ENCODE data around the gene HTRA3.

The HTRA3 gene

GRCh38 chr4:8280158-8280875 is 10.8 kb downstream of the HTRA3 start:
- no peak for DNase-seq (ENCODE audit: low read depth in 3 of 3)

DNA sequence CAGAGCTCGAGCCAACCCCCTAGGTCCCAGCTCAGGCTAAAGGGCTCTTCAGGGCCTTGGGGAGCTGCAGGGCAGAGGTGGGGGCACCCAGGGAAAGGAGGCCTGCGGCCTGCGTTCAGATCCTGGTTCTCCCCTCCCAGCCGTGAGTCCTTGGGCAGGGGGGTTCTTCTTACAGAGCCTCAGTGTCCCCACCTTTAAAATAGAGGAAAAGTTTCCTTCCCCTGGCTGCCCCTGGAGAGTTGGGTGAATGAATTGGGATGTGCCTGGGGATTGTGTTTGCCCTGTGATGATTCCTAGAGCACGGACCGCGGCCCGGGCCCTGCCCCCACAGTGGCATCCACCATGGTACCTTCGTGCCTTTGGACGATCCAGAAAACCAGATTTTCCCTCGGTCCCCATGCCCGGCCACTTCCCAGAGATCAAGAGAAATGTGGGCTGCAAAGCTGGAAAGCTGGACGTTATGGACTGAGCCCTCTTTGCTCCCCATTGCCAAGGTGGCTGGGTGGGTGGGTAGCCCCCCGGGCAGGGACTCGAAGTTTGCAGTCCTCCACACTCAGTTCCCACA is 11.4 kb downstream of the HTRA3 start:
- no peak for DNase-seq (ENCODE audit: low read depth in 3 of 3)

GRCh38 chr4:8281519-8282133 is 12.1 kb downstream of the HTRA3 start:
- no peak for DNase-seq (ENCODE audit: low read depth in 3 of 3)

DNA sequence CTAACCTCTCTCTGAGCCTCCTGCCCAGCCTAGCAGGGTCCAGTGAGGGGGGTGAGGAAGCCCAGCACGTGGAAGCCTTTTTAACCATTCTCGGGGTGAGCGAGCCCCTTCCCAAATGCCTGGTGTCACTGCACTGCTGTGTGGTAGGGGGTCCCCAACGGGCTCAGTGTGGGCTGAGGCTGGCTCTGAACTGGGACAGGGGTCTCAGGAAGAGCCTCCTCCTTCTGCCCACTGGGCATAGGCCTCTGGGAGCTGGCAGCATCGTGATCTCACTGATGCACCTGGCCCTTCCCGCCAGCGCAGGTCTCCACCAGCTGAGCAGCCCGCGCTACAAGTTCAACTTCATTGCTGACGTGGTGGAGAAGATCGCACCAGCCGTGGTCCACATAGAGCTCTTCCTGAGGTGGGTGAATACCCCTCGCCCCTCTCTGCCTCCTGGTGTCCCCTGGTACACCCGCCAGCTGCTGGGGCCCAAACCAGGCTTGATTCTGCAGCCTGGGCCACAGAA is 12.6 kb downstream of the HTRA3 start:
- DNase-seq (ENCODE audit: low read depth in 3 of 3), result no peak

GRCh38 chr4:8282742-8283141 is 13.2 kb downstream of the HTRA3 start:
- no peak for DNase-seq (ENCODE audit: low read depth in 3 of 3)

GRCh38 chr4:8283161-8283560 is 13.6 kb downstream of the HTRA3 start:
- no peak for DNase-seq (ENCODE audit: low read depth in 3 of 3)

DNA sequence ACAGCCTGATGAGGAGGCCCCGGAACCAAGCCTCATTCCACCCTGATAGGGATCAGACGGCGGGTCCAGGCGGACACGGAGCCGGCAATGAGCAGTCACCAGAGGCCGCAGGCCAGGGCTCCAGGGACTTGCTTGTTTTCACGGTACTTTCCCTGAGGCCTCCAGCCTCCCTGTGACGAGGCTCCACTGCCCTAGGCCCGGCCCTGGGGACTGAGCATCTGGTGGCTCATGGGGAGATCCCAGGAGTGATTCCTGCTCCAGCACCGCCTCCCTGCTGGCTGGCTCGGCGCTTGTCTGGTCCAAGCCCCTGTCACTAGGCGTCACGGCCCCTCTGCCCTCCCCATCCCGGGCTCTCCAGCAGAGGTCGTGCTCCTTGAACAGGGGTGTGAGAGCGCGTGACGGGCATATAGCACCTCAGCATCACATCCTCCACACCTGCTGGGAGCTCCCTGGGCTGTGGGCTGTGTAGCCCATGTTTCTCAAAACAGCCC is 14.1 kb downstream of the HTRA3 start:
- no peak for DNase-seq (ENCODE audit: low read depth in 3 of 3)

DNA sequence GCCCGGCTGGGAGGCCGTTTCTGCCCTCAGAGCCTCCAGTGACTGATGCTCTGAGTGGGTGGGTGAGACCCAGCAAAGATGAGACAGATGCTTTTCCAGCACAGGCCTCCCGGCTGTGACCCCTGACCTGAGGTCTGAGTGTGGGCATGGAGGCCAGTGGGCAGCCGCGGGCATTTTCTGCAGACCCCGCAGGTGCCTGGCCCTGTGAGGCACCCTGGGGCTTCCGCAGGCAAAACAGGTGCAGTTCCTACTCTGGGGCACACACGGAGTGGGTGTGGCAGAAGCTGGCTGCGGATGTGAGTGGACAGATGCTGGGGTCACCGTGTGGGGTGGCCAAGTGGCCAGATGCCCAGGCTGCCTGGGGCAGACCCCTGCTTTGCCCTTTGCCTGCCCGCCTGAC is 14.8 kb downstream of the HTRA3 start:
- no peak for DNase-seq (ENCODE audit: low read depth in 3 of 3)

- no peak for DNase-seq (ENCODE audit: low read depth in 3 of 3)
Measured at GRCh38 chr4:8285143-8285975, 15.8 kb downstream of the HTRA3 start.

DNA sequence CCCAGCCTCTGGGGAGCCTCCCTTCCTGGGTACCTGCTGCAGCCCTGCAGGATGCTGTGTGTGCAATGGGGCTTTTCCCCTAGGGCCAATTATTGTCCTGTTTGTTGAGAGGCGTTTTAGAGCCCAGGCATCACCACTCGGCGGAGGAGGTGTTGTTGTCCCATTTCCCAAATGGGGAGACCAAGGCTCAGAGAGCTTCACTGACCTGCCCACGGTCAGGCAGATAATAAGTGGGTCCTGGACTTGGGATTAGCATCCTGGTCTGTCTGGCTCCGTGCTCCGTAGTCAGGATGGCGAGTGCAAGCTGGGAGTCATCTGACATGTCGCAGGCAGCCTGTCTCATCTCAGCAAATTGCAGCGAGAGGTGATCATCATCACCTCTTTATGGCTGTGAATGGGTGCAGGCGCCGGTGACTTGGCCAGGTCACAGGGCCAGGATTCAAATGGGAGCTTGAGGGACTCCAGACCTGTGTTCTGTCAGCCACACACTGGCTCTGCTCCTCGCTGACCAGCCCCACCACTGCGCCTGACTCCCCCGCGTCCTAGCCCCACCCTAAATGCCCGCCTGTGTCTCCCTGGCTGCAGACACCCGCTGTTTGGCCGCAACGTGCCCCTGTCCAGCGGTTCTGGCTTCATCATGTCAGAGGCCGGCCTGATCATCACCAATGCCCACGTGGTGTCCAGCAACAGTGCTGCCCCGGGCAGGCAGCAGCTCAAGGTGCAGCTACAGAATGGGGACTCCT is 16.6 kb downstream of the HTRA3 start:
- DNase-seq (ENCODE audit: low read depth in 3 of 3), result no peak

GRCh38 chr4:8286719-8287342 is 17.3 kb downstream of the HTRA3 start:
- DNase-seq (ENCODE audit: low read depth in 3 of 3), result no peak

- no peak for DNase-seq (ENCODE audit: low read depth in 3 of 3)
Measured at GRCh38 chr4:8287343-8288280, 18.1 kb downstream of the HTRA3 start.

DNA sequence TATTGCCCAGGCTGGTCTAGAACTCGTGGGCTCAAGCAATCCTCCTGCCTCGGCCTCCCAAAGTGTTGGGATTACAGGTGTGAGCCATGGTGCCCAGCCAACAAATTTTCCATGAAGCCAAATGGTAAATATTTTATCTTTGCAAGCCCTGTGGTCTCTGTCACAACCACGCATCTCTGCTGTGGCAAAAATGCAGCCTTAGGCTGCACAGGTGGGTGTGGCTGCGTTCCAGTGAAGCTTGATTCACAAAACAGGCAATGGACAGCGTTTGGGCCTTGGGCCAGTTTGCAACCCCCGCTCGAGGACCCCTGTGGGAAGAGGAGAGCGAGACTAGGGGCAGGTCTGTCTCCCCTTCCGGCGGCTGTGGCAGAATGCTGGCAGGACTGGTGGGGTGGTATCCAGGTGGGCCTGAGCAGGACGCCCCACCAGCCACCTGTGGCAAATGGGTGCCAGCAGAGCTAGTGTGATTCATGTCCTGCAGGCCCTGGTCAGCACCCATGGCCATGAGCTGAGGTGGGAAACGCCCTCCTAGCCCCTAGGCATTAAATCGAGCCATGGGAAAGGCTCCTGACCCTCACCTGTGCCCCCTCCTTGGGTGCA is 19.7 kb downstream of the HTRA3 start:
- no peak for DNase-seq (ENCODE audit: low read depth in 3 of 3)

DNA sequence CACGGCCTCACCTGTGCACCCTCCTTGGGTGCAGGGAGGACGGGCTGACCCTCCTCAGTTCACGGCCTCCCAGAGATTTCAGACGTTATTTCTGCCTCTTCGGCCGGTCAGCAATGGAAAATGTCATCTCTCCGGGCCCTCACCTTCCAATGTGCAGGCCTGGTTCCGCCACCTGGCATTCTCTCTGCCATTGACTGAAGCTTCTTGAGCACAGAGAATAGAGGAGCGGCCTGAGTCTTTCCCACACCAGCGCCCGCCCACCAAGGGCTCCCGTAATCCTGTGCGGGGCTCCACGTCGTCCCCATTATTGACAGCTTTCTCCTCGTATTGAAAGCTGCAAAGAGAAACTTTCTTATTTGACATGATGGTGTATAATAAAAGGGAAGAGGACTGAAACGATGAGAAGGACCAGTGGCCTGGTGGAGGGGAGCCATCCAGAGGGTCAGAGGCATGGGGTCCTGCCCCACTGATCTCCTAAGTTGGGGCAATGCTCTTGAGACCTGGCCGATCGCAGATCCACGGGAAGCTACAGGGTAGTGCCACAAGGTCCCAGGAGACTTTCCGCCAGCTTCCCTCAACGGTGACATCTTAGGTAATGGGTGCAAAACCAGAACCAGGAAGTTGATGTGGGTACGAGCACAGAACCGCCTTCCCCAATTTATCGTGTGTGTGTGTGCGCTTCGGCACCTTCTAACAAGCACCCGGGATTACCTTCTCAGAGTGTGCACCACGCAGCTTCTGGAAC is 20.6 kb downstream of the HTRA3 start:
- no peak for DNase-seq (ENCODE audit: low read depth in 3 of 3)

GRCh38 chr4:8290701-8290970 is 21.1 kb downstream of the HTRA3 start:
- no peak for DNase-seq (ENCODE audit: low read depth in 3 of 3)

DNA sequence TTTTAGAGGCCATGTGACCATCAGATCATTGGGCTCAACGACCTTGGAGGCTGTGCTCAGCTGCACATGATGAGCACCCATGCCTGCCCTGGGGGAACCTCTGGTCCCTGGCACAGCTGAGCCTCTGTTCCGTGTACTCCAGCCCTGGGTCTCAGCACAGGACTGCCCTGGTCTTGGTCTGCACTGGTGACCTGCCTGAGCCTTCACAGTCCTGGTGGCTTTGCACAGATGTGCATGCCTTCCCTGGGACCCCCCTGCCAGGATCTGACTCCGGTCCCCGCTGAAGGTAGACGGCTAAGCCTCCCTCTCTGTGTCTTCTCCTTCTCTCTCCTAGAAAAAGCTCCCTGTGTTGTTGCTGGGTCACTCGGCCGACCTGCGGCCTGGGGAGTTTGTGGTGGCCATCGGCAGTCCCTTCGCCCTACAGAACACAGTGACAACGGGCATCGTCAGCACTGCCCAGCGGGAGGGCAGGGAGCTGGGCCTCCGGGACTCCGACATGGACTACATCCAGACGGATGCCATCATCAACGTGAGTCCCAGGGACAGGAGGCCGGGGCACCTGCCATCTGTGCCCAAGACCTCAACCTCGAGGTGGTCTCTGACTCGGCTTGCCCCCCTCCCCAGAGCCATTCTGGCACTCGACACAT is 21.6 kb downstream of the HTRA3 start:
- DNase-seq (ENCODE audit: low read depth in 3 of 3), result no peak

- no peak for DNase-seq (ENCODE audit: low read depth in 3 of 3)
Measured at GRCh38 chr4:8291701-8292477, 22.3 kb downstream of the HTRA3 start.

All from stimulated activated CD4-positive, alpha-beta T cell treated with anti-CD3 and anti-CD28 coated beads, TNF-alpha, amount 100 ng/mL, for 48 hours (primary cell).